T-helper 9 cell (primary cell): ENCODE data around the gene CPSF6.
"Not testable (repeated sequence)": the region's sequence is repeated elsewhere in the genome, so short reads cannot be mapped to it uniquely, and the experiment has no call there.

ENCODE experiments used
- DNase-seq: peaks from one replicate; pipeline ENCODE4 v3.0.0-alpha.2; 2020
- total RNA-seq, 2 donors: gene quantifications; one replicate each; lab custom pipeline; 2026; lab: John Stamatoyannopoulos, UW

The CPSF6 gene
- 109 to 145 reads per million in 2 donors for total RNA-seq

DNA sequence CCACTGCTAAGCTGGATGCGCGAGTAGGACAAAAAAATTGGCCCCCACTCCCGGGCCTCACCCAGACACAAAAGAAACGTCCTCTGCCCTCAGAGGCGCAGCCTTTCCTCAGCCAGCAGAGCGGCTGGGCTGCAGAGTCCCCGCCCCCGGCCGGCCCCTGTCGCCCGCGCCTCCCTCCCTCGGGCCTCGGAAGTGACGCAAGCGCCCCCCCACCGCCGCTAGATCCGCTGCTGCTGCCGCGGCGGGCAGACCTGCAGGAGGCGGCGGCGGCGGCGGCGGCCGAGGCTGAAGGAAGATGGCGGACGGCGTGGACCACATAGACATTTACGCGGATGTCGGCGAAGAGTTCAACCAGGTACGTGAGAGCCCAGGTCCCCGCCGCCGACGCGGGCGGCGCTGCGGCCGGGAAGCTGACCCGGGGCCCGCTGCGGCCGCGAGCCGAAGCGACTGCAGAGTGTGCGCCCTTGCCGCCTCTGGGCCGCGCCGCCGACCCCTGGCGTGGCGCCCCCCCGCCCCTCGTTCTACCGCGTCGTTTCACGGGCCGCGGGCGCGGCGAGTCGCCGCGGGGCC, at the start of gene CPSF6:
Gene CPSF6 (plus strand): TSS at position 218 of the 570 bp plus-strand sequence. CDS start 78 bp downstream, at position 296.
- DNase-seq, result peak; percentile 97

DNA sequence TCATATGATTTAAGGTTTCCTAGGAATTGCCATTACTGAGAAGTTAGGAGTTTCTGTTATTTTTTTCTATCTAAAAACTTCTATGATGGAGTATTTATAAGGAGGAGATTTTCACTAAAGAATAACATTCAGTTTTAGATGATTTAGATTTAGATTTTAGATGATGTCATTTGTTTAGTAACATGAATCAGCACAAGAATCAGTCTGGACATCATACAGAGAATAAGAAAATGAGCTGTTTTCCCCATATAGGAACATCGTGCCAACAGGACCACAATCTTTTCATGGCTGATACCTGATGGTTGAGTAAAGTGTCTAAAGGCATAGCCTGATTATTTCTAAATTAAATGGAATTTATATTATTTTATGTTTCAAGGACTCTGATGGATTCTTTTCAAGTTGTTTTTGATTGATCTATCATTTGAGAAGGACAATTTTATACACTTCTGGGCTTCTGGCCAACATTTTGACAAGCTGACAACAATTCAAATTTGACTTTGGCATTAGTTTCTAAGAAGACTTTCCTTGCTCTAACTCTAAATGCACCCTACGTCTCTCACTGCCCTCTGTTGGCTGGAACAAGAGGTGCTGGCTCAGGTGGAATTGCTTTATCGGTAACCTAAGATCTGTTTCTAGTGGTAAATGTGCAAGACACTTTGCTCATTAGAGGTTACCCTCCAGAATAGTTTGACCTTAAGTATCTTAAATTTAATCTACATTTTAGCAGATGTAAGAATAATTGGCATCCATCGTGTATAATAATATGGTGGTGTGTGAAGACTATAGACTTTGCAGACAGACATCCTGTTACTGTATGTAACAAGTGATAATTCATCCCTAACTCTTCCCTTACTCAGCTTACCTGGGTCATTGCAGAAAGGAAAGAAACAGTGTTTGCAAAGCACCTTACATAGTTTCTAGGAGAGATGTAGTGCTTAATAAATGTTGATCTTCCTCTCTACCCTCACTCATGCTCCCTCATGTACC, 42.8 kb upstream of the CPSF6 start:
- no peak for DNase-seq

- not testable (repeated sequence) for DNase-seq
Measured at GRCh38 chr12:69199976-69200375, 39.4 kb upstream of the CPSF6 start.

DNA sequence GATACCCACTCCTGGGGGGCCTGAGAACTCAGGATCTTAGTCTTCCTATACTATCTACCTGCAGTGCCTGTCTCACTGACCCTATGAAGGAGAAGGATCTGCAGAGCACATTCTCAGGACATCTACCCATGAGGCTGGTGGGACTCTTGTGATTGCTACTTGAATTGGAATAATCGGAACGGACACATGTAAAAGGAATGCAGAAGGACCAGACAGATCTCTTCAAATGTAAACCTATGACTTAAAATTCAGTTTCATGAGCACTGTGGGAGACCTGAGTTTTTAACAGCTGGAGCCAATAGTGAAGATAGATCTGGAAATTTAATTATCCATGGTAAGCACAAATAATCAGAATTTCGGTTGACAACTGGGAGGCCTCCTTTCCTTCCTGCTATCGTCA, 35.2 kb upstream of the CPSF6 start:
- no peak for DNase-seq

- no peak for DNase-seq
Measured at GRCh38 chr12:69210661-69211060, 28.7 kb upstream of the CPSF6 start.

GRCh38 chr12:69211160-69211559, 28.2 kb upstream of the CPSF6 start:
- DNase-seq, result no peak

DNA sequence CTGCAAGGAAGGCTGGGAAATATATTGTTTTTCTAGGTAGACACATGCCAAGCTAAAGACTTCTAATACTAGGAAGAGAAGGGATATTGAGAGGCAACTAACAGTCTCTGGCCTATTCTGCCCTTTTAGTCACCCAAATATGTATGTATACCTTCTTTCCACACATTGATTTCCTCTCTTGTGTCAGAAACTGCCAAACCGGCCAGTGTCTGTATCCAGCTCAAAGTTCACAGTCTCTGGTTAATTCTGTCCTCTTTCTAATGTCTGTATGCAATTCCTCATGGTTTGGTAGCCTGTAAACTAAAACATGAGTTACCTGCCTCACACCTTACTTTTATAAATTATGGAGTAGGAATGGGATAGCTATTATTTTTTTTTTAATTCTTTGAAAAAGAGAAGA, 25.2 kb upstream of the CPSF6 start:
- no peak for DNase-seq

- no peak for DNase-seq
Measured at GRCh38 chr12:69225251-69225910, 14.0 kb upstream of the CPSF6 start.

DNA sequence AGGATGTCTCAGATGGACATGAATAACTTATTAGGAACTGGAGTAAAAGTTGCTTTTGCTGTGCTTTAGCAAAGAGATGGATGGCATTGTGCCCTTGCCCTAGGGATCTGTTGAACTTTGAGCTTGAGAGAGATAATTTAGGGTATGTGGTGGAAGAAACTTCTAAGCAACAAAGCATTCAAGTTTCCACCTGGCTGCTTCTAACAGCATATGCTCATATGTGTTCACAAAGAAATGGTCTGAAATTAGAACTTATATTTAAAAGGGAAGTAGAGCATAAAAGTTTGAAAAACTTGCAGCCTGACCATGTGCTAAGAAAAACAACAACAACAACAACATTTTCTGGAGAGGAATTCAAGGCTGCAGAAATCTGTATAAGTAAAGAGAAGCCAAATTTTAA, 7.9 kb upstream of the CPSF6 start:
- no peak for DNase-seq

GRCh38 chr12:69238589-69239351, 599 bp upstream of the CPSF6 start:
- DNase-seq, result no peak

- peak; percentile 39 for DNase-seq
Measured at GRCh38 chr12:69239922-69240630, 707 bp downstream of the CPSF6 start.

GRCh38 chr12:69240631-69240995, 1.2 kb downstream of the CPSF6 start:
- DNase-seq, result peak; percentile 10

DNA sequence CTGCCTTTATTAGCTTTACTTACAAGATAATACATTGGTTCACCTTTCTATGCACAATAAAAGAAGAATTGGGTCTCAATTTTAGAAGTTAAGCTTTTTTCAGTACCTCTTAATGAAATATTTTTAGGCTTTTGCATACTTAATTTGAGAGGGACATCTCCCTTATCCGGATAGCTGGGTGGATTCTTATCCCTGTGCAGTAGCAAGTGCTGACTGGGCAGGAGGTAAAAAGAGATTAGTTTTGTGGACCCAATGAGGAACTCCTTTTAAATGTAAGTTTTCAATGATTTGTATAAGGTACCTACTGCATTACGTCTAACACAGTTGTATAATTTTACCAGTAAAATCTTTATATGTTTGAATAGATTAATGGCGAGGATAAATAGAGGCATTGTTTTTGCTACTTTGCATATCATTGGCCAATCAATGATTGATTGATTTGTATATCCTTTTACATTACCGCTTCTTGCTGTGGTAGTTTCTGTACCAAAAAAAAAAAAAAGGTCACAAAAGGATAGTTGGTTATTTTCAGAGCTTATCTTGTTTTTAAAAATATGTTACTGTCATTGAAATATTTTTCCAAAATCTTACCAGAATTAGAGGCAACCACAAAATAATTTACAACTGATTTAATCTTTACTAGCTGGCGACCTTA, 2.2 kb downstream of the CPSF6 start:
- DNase-seq, result no peak

GRCh38 chr12:69243099-69244084, 4.0 kb downstream of the CPSF6 start:
- DNase-seq, result no peak

DNA sequence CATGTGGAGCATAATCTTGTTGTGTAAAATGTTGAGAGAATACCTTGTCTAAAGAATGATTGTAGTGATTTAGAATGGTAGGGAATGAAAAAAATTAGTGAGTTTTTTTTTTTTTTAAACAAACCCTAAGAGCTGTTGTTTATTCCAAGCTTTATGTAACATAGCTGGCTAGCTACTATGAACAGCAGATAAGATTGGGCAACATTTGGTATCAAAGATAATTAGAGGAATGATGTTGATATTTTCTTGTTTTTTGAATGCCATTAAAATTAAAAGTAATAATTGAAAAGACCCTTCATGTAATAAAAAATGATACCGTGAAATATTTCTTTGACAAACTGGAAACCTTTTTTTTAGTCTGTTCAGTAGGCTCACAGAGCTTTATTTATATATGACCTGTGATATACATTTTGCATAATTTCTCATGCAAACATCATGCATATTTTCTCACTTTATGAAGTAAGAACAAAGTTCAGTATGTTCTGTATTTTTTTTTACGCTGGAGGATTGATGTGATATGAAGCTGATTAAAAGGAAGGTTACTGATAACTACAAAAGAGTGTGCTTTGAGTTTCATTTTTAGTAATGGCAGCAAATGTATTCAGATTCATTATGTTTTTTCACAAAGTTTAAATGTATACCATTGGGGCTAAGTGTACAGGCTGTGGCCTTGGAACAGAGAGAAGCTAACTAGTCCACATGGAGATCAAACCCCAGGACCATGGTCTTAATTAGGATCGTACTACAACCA, 8.1 kb downstream of the CPSF6 start:
- no peak for DNase-seq

- no peak for DNase-seq
Measured at GRCh38 chr12:69252033-69252432, 12.7 kb downstream of the CPSF6 start.

- no peak for DNase-seq
Measured at GRCh38 chr12:69254046-69254445, 14.7 kb downstream of the CPSF6 start.

- no peak for DNase-seq
Measured at GRCh38 chr12:69254862-69255261, 15.5 kb downstream of the CPSF6 start.

DNA sequence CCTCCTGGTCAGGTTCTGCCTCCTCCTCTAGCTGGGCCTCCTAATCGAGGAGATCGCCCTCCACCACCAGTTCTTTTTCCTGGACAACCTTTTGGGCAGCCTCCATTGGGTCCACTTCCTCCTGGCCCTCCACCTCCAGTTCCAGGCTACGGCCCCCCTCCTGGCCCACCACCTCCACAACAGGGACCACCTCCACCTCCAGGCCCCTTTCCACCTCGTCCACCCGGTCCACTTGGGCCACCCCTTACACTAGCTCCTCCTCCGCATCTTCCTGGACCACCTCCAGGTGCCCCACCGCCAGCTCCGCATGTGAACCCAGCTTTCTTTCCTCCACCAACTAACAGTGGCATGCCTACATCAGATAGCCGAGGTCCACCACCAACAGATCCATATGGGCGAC, 19.3 kb downstream of the CPSF6 start:
- DNase-seq, result no peak
